ENCODE data around the gene CNTN3.

GRCh38 chr3:74591946-74592345 is 22.5 kb downstream of the CNTN3 start:
- no peak for TF ChIP-seq POLR2AphosphoS5 (IDR thresholded peaks at IDR 0.05)
- no peak for TF ChIP-seq POLR2A (IDR thresholded peaks at IDR 0.05)
- TF ChIP-seq CTCF (IDR thresholded peaks at IDR 0.05) = no peak
